MM.1S (cell line): Measurements from ENCODE around the gene CLEC18B.

Source experiments
- DNase-seq: peaks from one replicate; pipeline ENCODE4 v3.0.0-alpha.2; 2015
- H2AFZ ChIP-seq: fragments of 300-600 bp; sonication (generic); 2 replicates; pipeline ENCODE4 v1.6.0; 2016; ENCODE audit warnings: antibody characterized with exemption, low read length
- H3F3A ChIP-seq: fragments of 300-600 bp; sonication (generic); 2 replicates; pipeline ENCODE4 v1.6.1; 2016; ENCODE audit warnings: mild to moderate bottlenecking, antibody characterized with exemption, low read length, moderate library complexity, mixed read lengths; ENCODE audit not compliant: insufficient read depth
- H3K27ac ChIP-seq: fragments of 300-600 bp; sonication (generic); 2 replicates; pipeline ENCODE4 v1.5.1; 2016; ENCODE audit warnings: mild to moderate bottlenecking, low read length
- H3K27me3 ChIP-seq: fragments of 300-600 bp; sonication (generic); replicated peaks from 2 replicates; pipeline ENCODE4 v1.6.0; 2016; ENCODE audit warnings: low read length; ENCODE audit not compliant: insufficient read depth
- H3K36me3 ChIP-seq: fragments of 300-600 bp; sonication (generic); replicated peaks from 2 replicates; pipeline ENCODE4 v1.6.1; 2016; ENCODE audit warnings: mild to moderate bottlenecking, low read length, mixed read lengths; ENCODE audit not compliant: insufficient read depth
- H3K4me1 ChIP-seq: fragments of 300-600 bp; sonication (generic); 2 replicates; pipeline ENCODE4 v1.6.1; 2016; ENCODE audit warnings: low read length, mixed read lengths
- H3K4me2 ChIP-seq: fragments of 300-600 bp; sonication (generic); 2 replicates; pipeline ENCODE4 v1.6.0; 2016; ENCODE audit warnings: low read depth, low read length
- H3K4me3 ChIP-seq: fragments of 300-600 bp; sonication (generic); 2 replicates; pipeline ENCODE4 v1.5.1; 2016; ENCODE audit warnings: low read length, mixed read lengths
- H3K79me2 ChIP-seq: fragments of 300-600 bp; sonication (generic); 2 replicates; pipeline ENCODE4 v1.6.1; 2016; ENCODE audit warnings: mixed run types, low read length, mixed read lengths
- H3K9ac ChIP-seq: fragments of 300-600 bp; sonication (generic); 2 replicates; pipeline ENCODE4 v1.6.1; 2016; ENCODE audit warnings: low read length, mixed read lengths
- H3K9me2 ChIP-seq: fragments of 300-600 bp; sonication (generic); replicated peaks from 2 replicates; pipeline ENCODE4 v1.6.1; 2016; ENCODE audit warnings: mild to moderate bottlenecking, low read length, mixed read lengths; ENCODE audit not compliant: insufficient read depth
- H3K9me3 ChIP-seq: fragments of 300-600 bp; sonication (generic); replicated peaks from 2 replicates; pipeline ENCODE4 v1.6.1; 2016; ENCODE audit warnings: mild to moderate bottlenecking, low read length, mixed read lengths; ENCODE audit not compliant: insufficient read depth
- H4K20me1 ChIP-seq: fragments of 300-600 bp; sonication (generic); 2 replicates; pipeline ENCODE4 v1.6.1; 2016; ENCODE audit warnings: mild to moderate bottlenecking, low read length, moderate library complexity, mixed read lengths; ENCODE audit not compliant: insufficient read depth
- CTCF ChIP-seq: fragments of 300-600 bp; sonication (generic); IDR thresholded peaks from 2 replicates; pipeline ENCODE4 v1.5.1; 2016; ENCODE audit warnings: antibody characterized with exemption, low read length, mixed read lengths
- EZH2 ChIP-seq: fragments of 300-600 bp; sonication (generic); optimal IDR thresholded peaks from 2 replicates; pipeline ENCODE3; 2017; ENCODE audit warnings: low read depth, mild to moderate bottlenecking, antibody characterized with exemption, low read length, mixed read lengths
- EZH2phosphoT487 ChIP-seq: fragments of 300-600 bp; sonication (generic); IDR thresholded peaks from 2 replicates; pipeline ENCODE4 v1.6.1; 2018; ENCODE audit warnings: antibody characterized with exemption, low read length

CLEC18B gene

GRCh38 chr16:74460542-74460941 is 39.3 kb upstream of the CLEC18B start:
- H4K20me1 ChIP-seq = no peaks in the 10 kb centered on the region
- no peaks in the 10 kb centered on the region for H3K9me3 ChIP-seq
- no peak for TF ChIP-seq EZH2phosphoT487
- TF ChIP-seq CTCF = no peak
- no peak for TF ChIP-seq EZH2
- no peaks in the 10 kb centered on the region for H3K27me3 ChIP-seq
- H2AFZ ChIP-seq = no peak overlapping the region
- H3K9ac ChIP-seq = no peak overlapping the region
- DNase-seq = no peak
- no peaks in the 10 kb centered on the region for H3K36me3 ChIP-seq
- H3K4me2 ChIP-seq = no peak overlapping the region
- H3K27ac ChIP-seq = no peak overlapping the region
- no peak overlapping the region for H3K4me3 ChIP-seq
- no peaks in the 10 kb centered on the region for H3K4me1 ChIP-seq
- H3K9me2 ChIP-seq = no peaks in the 10 kb centered on the region
- no peaks in the 10 kb centered on the region for H3F3A ChIP-seq
- H3K79me2 ChIP-seq = no peaks in the 10 kb centered on the region

- Histone ChIP-seq H2AFZ (no peak overlapping the region), H3K9ac (no peak overlapping the region), H3K9me3 (no peaks in the 10 kb centered on the region), H4K20me1 (no peaks in the 10 kb centered on the region), H3K27ac (no peak overlapping the region), H3K4me2 (no peak overlapping the region), H3K36me3 (no peaks in the 10 kb centered on the region), H3K27me3 (no peaks in the 10 kb centered on the region), H3K4me3 (no peak overlapping the region), H3K79me2 (no peaks in the 10 kb centered on the region), H3K4me1 (no peaks in the 10 kb centered on the region), H3F3A (no peaks in the 10 kb centered on the region), H3K9me2 (no peaks in the 10 kb centered on the region)
- DNase-seq = no peak
- no peak for TF ChIP-seq CTCF
- no peak for TF ChIP-seq EZH2
- TF ChIP-seq EZH2phosphoT487 = no peak
Observed at GRCh38 chr16:74456290-74456625, 35.0 kb upstream of the CLEC18B start.

- no peaks in the 10 kb centered on the region for H3K79me2 ChIP-seq
- H3K9me2 ChIP-seq = no peaks in the 10 kb centered on the region
- H3F3A ChIP-seq = no peaks in the 10 kb centered on the region
- no peak for DNase-seq
- no peaks in the 10 kb centered on the region for H3K9me3 ChIP-seq
- H3K4me1 ChIP-seq = no peaks in the 10 kb centered on the region
- H3K4me3 ChIP-seq = no peak overlapping the region
- TF ChIP-seq EZH2phosphoT487 (no peak), EZH2 (no peak), CTCF (no peak)
- H3K27me3 ChIP-seq = no peaks in the 10 kb centered on the region
- H2AFZ ChIP-seq = no peak overlapping the region
- H3K9ac ChIP-seq = no peak overlapping the region
- H3K27ac ChIP-seq = no peak overlapping the region
- no peaks in the 10 kb centered on the region for H4K20me1 ChIP-seq
- H3K36me3 ChIP-seq = no peaks in the 10 kb centered on the region
- H3K4me2 ChIP-seq = no peak overlapping the region
Observed at GRCh38 chr16:74455619-74456289, 34.5 kb upstream of the CLEC18B start.
